Activated CD8-positive, alpha-beta memory T cell treated with anti-CD3 and anti-CD28 coated beads for 4 hours (primary cell): ENCODE data around the gene GSE1.

Source experiments
- DNase-seq, 2 donors: peaks; one replicate each; pipeline ENCODE4 v3.0.0-alpha.2; 2020; ENCODE audit warnings: low read depth in 2 of 2

The GSE1 gene

GRCh38 chr16:85646358-85646907, 33.3 kb downstream of the GSE1 start:
- no peak for DNase-seq

GRCh38 chr16:85646976-85647375, 33.9 kb downstream of the GSE1 start:
- no peak for DNase-seq

GRCh38 chr16:85648070-85648714, 35.1 kb downstream of the GSE1 start:
- no peak for DNase-seq

DNA sequence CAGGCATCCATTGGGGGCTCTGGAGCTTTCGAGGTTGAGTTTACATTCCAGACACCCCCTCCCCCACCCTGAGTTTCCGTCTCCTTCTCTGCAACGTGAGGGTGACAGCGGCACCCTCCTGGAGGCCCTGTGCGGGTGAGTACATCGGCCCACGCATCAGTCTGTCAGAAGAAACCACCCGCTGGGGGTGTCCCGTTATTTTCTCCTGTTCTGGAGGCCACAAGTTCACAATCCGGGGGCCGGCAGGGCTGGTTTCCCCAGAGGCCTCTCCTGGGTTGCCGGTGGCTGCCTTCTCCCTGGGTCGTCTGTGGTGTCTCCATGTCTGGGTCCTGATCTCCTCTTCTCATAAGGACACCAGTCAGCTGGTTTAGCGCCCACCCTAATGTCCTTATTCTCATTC, 35.7 kb downstream of the GSE1 start:
- no peak for DNase-seq

- no peak for DNase-seq
Observed at GRCh38 chr16:85649411-85650134, 36.5 kb downstream of the GSE1 start.

DNA sequence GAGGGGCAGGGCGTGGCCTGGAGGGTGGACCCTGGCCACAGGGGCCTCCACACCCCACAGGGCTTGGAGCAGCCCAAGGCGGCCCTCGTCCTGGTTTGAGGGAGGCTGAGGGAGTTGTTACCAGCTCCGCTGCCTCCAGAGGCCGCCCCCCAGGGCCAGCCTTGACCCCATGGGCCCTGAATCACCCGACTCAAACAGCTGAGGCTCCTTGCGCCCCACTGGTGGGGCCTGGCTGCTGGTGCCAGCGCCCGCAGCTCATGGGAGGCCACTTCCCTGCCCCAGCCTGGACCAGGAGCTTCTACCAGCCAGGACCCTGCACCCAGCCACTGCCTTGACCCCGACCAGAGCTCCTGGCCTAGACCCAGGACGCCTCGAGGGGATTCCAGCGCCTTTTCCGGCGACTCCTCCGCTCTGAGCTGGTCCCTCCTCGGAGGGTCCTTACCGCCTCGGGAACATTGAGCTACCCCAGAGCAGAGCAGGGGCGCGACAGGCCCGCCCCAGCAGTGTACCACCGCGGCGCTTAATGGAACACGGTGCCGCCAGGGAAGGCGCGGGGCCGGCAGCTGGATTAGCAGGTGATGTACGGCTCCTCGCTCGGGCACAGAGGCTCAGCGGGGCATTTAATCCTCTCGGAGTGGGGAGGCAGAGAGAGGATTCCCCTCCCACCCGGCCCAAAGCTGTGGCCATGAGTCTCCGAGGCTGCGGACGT, 37.2 kb downstream of the GSE1 start:
- DNase-seq = no peak

GRCh38 chr16:85650844-85651628, 37.9 kb downstream of the GSE1 start:
- no peak for DNase-seq

DNA sequence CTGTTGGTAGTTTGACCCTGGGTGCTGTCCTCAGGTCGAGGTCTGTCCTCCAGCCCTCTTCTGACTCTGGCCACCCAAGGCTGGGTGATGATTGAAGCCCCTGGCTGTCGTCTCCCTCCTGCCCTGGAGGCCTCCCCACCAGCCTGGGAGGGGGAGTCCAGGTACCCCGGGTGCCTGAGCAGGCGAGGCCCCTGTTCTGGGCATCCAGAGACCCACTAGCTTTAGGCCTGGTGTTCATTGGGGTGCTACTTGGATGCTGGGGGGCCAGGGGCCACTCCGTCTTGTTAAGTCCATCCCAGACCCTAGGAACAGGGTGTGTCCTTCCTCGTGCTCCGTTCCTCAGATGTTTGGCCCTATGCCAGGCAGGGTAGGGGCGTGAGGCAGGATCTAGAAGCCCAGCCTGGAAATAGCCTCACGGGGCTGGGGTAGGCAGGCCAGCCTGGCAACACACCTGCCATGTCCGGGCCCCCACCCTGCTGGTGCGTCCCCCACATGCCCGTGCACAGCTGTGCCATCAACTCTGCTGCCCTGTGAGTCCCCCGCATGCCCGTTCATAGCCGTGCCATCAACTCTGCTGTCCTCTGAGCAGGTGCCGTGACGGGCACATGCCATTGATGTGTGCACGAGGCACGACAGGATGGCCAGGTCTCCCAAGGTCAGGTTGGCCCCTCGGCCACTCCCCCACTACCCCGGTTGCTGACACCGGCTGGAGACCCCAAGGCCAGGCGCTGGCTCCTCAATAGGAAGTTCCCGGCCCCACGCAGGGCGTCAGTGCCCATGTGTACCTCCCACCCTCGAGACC, 38.7 kb downstream of the GSE1 start:
- no peak for DNase-seq

DNA sequence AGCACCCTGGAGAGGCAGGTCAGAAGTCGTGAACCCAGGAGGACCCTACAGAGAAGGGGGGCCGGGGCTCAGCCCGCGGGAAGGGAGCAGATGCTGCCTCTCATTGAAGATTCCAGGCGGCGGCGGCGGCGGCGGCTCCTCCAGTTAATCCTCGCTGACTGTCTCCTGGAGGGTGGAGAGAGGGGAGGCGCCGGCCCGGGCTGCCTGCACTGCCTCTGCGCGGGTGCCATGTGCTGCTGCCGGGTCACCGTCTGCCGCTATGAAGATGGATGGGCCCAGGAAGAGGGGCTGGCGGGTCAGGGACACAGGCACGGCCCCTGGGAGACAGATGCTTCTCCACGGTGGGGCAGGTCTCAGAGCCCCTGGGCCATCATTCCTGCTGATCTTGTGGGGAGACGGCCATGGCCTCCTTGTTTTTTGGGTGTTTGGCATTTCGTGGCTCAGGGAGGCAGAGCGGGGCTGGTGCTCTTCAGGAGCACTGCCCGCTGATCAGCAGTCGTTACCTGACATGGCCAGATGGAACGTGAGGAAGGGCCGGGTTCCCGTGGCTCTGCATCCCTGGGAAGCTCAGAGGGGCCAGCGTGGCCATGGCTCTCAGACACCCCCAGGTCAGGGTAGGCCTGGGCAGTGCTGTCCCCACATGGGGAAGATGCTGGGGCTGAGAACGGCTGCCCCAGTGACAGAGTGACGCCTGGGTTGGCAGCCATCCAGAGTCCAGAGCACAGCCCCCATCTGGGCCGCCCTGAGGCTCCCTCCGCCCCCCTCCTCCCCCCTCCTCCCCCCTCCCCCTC, 39.5 kb downstream of the GSE1 start:
- no peak for DNase-seq

GRCh38 chr16:85653290-85653891, 40.3 kb downstream of the GSE1 start:
- no peak for DNase-seq

DNA sequence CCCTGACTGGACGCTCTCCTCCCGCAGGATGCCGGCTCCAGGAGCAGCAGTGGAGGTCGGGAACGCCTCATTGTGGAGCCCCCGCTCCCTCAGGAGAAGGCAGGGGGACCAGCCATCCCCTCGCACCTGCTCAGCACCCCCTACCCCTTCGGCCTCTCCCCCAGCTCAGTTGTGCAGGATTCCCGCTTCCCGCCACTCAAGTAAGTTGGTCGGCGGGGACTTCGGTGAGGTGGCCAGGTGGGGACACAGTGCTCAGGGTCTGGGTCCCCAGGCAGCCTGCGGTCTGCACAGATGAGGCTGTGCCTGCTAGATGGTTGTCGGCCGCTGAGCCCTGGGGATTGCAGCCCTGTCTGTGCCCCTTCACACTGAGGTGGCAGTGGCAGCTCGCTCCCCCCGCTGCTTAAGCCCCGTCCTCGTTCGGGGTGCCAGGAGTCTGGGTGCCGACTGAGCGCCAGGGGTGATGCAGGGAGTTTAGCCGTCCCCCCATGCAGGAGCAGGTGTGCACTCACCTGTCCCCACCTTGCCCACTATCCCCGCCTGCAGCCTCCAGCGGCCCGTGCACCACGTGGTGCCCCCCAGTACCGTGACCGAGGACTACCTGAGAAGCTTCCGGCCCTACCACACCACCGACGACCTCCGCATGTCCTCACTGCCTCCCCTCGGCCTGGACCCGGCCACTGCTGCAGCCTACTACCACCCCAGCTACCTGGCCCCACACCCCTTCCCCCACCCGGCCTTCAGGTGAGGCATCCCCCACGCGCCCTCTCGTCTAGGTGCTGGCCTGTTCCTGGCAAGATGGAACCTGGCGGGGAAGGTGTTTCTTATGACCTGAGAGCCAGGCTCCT, 41.4 kb downstream of the GSE1 start:
- DNase-seq = no peak

- DNase-seq = no peak
Observed at GRCh38 chr16:85655216-85656129, 42.4 kb downstream of the GSE1 start.

- no peak for DNase-seq
Observed at GRCh38 chr16:85656351-85657266, 43.5 kb downstream of the GSE1 start.

DNA sequence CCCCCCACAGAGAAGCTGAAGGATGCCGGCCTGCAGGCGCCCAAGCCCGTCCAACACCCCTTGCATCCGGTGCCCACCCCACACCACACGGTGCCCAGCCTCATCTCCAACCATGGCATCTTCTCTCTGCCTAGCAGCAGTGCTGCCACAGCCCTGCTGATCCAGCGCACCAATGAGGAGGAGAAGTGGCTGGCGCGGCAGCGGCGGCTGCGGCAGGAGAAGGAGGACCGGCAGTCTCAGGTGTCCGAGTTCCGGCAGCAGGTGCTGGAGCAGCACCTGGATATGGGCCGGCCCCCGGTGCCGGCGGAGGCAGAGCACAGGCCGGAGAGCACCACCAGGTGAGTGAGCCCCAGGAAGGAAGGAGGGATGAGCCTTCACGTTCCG, 44.1 kb downstream of the GSE1 start:
- no peak for DNase-seq

DNA sequence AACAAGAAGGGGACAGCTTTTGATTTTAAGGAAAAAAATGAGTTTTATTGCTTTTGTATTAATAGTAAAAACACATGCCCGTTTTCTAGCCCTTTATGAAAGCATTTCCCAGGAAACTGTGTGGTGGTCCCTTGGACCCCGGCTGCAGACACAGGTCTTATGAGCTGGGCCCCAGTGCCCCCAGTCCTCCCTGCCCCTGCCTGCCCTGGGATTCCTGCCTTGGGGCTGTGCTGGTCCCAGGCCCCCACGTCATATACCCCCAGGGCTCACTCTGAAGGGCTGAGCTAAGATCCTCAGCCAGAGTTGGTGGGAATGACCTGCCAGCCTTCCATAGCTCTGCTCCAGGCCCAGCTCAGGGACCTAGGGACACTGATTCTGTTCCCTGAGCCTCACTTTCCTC, 44.9 kb downstream of the GSE1 start:
- no peak for DNase-seq

DNA sequence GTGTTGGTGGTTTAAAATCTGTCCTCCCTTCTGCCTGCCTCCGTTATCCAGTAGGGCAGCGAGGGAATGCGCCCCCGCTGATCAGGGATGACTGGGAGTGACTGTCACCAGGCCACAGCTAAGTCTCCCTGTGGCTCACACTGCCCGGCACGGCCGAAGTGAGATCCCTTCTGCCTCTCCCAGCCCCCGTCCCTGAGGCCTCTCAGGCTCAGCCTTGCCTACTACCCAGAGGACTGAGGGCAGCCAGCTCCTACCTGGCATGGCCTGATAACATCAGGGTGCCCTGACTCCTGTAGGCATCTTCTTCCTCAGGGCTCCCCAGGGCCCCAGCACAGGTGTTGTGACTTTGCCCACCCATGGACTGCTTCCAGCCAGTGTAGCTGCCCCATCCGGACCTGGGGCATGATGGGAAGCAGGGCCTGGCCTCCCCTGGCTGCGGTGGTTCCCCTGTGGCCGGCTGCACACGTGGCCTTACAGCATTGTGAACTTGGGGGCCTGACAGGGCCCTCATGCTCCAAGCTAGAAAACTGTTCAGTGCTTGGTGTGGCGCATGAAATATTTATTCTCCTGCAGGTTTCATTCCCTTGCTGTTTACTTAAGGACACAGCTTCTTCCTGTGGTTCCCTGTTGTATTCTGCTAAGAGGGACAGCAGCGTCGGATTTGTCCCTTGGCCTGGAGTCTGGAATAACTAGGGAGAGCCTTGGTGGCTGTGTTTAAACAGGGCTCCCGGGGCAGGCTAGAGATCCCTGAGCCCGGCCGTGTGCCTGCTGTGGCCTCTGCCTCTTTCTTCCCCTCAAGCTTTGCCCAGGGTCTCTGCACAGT, 45.6 kb downstream of the GSE1 start:
- DNase-seq = no peak
